GM12865 (cell line): ENCODE data around the gene FAM107B.

Experiments
- DNase-seq: peaks from one replicate; pipeline ENCODE4 v3.0.0; 2010; ENCODE audit warnings: low read depth
- H3K4me3 ChIP-seq: 2 replicates; pipeline ENCODE4 v1.5.1; 2011; ENCODE audit warnings: mild to moderate bottlenecking, low read depth, low read length, control low read depth
- CTCF ChIP-seq: IDR thresholded peaks from 2 replicates; pipeline ENCODE4 v1.5.1; 2011; ENCODE audit warnings: low read length, control low read depth, low read depth, inconsistent platforms; ENCODE audit not compliant: insufficient read depth; ENCODE audit errors: missing control alignments

The FAM107B gene

DNA sequence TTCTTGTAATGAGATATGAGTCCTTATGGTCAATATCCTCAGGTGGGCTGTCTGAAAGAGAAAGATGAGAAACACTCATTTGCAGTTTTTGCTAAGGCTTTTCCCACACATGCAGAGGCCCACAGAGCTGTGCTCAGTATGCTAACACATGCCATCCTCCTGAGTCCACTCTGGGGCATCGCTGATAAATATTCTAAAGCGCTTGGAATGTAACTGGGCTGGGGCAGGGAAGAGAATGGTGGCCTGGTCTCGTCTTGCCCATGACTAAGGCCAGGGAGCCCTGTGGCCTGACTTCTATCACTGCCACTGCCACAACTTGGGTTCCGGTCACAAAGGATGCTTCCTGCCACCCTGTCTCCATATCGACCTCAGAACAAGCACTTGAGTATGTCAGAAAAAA lies 244.2 kb downstream of the FAM107B start:
- no peak for TF ChIP-seq CTCF
- no peak for DNase-seq
- H3K4me3 ChIP-seq = no peak overlapping the region

DNA sequence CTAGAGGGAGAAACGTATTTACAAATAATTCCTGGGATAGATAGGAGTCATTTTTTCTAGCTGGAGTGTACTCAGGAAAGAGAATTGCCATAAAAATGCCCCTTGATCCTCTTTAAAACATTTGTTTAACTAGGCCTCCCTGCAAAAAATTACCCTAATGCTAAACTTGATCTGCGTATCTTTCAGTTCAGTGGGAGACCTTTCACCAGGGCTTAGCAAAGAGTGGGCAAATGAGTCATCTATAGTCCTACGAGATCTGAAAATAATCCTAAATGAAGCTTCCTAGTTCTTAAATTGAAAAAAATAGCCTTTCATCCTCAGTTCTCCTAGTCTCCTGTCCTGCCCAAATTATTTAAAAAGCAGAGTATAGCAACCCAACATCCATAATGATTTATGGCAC lies 245.3 kb downstream of the FAM107B start:
- H3K4me3 ChIP-seq = no peak overlapping the region
- no peak for TF ChIP-seq CTCF
- DNase-seq = no peak

DNA sequence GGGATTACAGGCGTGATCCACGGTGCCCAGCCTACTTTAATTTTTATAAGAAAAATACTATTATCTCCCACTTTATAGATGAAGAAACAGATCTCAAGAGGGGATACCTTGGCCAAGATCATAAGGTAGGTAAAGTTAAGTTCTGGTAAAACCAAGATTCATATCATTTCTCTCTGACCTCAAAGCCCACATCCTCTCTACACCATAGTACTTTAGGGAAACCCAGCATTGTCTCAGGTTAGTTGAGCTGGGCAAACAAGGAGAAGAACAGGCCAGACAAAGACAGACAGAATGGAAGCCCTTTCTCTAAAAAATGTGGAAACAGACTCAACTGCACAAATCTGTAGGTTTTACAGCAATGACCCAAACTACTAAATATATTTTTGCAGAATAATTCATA lies 246.2 kb downstream of the FAM107B start:
- H3K4me3 ChIP-seq = no peak overlapping the region
- no peak for TF ChIP-seq CTCF
- DNase-seq = peak; percentile 23

DNA sequence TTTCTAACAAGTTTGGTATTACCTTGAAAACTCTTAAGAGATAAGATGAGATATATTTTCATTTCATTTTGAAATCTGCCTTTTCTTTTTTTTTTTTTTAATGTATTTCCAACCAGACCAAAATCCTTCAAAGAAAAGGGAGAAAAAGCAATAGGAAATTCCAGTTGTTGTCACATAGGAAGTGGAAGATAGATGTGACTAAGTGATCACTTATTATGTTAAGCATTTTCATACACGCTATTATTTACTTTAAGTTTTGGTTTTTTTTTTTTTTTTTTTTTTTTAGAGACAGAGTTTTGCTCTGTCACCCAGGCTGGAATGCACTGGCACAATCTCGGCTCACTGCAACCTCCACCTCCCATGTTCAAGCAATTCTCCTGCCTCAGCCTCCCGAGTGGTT lies 246.8 kb downstream of the FAM107B start:
- no peak overlapping the region for H3K4me3 ChIP-seq
- TF ChIP-seq CTCF = no peak
- no peak for DNase-seq

DNA sequence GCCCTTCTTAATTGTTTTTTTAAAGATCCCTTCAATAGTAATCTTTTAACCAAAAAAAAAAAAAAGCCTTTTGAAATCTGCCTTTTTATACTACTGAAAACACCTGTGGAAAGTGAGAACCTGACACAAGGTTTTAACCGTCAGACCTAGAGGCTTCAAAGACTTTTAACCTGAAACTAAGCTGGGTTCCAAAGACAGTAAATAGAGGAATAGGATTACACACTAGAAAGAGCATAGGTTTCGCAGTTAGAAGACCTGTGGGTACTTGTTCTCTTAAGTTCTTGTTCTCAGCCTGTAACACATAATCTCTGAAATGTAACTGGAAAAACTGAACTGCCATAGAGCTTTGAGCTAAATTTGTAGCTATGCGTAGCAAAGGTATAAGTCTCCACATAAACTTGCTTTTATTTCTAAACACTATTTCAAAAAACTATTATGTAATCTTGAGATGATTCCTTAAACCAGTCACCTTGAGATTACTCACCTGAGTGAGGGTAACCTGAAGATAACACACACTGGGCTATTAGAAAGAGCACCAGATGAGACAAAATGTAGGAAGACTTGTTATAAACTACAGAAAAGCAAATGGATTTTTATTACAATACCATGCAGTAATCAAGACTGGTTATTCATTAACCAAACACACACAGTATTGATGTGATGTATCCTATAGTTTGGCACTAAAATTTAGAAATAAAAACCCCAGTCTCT lies 247.4 kb downstream of the FAM107B start:
- peak; percentile 47 for DNase-seq
- no peak overlapping the region for H3K4me3 ChIP-seq
- no peak for TF ChIP-seq CTCF

DNA sequence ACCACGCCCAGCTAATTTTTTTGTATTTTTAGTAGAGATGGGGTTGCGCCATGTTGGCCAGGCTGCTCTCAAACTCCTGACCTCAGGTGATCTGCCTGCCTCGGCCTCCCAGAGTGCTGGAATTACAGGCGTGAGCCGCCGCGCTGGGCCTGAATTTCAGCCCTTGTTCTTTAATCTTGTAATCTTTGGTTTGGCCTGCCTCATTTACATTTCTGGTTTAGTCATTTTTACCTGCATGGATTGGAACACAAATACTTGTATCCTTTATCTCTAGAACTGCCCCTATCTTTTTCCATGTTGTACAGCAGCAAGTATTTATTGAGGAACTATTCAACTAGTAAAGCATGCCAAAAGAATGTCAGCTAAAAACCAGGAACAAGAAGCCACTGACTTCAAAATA lies 248.4 kb downstream of the FAM107B start:
- H3K4me3 ChIP-seq = no peak overlapping the region
- TF ChIP-seq CTCF = no peak
- no peak for DNase-seq

- no peak overlapping the region for H3K4me3 ChIP-seq
- TF ChIP-seq CTCF = no peak
- DNase-seq = no peak
Observed at GRCh38 chr10:14524691-14525324, 249.9 kb downstream of the FAM107B start.
